OCI-LY1 (cell line): ENCODE measurements around the gene SIRT3.

Experiments used
- H2AFZ ChIP-seq: fragments of 200-600 bp; sonication (generic), shearing (Covaris generic); 2 replicates; pipeline ENCODE4 v1.6.0; 2014; ENCODE audit warnings: antibody characterized with exemption, mild to moderate bottlenecking, low read length
- H3F3A ChIP-seq: fragments of 200-600 bp; sonication (generic), shearing (Covaris generic); 2 replicates; pipeline ENCODE4 v1.6.0; 2014; ENCODE audit warnings: mild to moderate bottlenecking, antibody characterized with exemption, low read length, moderate library complexity; ENCODE audit not compliant: insufficient read depth
- H3K27ac ChIP-seq: fragments of 200-600 bp; sonication (generic); 2 replicates; pipeline ENCODE4 v1.5.1; 2014; ENCODE audit warnings: low read length, mixed run types, mild to moderate bottlenecking, low read depth; ENCODE audit not compliant: poor library complexity, severe bottlenecking
- H3K27me3 ChIP-seq: fragments of 200-600 bp; sonication (generic); 2 replicates; pipeline ENCODE4 v1.6.0; 2014; ENCODE audit warnings: antibody characterized with exemption, mild to moderate bottlenecking, low read length, moderate library complexity; ENCODE audit not compliant: insufficient read depth
- H3K36me3 ChIP-seq: fragments of 200-600 bp; sonication (generic); 2 replicates; pipeline ENCODE4 v1.6.1; 2014; ENCODE audit warnings: mild to moderate bottlenecking, antibody characterized with exemption, low read length, moderate library complexity, mixed read lengths; ENCODE audit not compliant: insufficient read depth
- H3K4me1 ChIP-seq: fragments of 200-600 bp; sonication (generic); 2 replicates; pipeline ENCODE4 v1.5.1; 2014; ENCODE audit warnings: mild to moderate bottlenecking, low read length, moderate library complexity; ENCODE audit not compliant: insufficient read depth, severe bottlenecking
- H3K4me2 ChIP-seq: fragments of 200-600 bp; sonication (generic), shearing (Covaris generic); 2 replicates; pipeline ENCODE4 v1.6.1; 2014; ENCODE audit warnings: low read length
- H3K4me3 ChIP-seq: fragments of 200-600 bp; sonication (generic); 2 replicates; pipeline ENCODE4 v1.5.1; 2014; ENCODE audit warnings: low read length, low read depth, mild to moderate bottlenecking, mixed read lengths; ENCODE audit not compliant: poor library complexity, severe bottlenecking
- H3K79me2 ChIP-seq: fragments of 200-600 bp; shearing (Covaris generic); 2 replicates; pipeline ENCODE4 v1.6.1; 2016; ENCODE audit warnings: mixed run types, low read length, mixed read lengths; ENCODE audit not compliant: insufficient read depth
- H3K9ac ChIP-seq: fragments of 200-600 bp; sonication (generic), shearing (Covaris generic); 2 replicates; pipeline ENCODE4 v1.6.1; 2014; ENCODE audit warnings: mild to moderate bottlenecking, low read length, mixed read lengths
- H3K9me2 ChIP-seq: fragments of 200-600 bp; sonication (generic), shearing (Covaris generic); 2 replicates; pipeline ENCODE4 v1.6.1; 2014; ENCODE audit warnings: low read depth, mild to moderate bottlenecking, low read length, mixed read lengths
- H3K9me3 ChIP-seq: fragments of 200-600 bp; shearing (Covaris generic); 2 replicates; pipeline ENCODE4 v1.6.1; 2014; ENCODE audit warnings: low read length, mixed read lengths
- H4K20me1 ChIP-seq: fragments of 200-600 bp; sonication (generic), shearing (Covaris generic); 2 replicates; pipeline ENCODE4 v1.6.0; 2016; ENCODE audit warnings: mild to moderate bottlenecking, low read length; ENCODE audit not compliant: insufficient read depth
- CTCF ChIP-seq: fragments of 200-600 bp; sonication (generic), shearing (Covaris generic); IDR thresholded peaks from 2 replicates; pipeline ENCODE4 v1.5.1; 2017; ENCODE audit warnings: mild to moderate bottlenecking, antibody characterized with exemption, low read length, moderate library complexity, mixed read lengths
- EZH2 ChIP-seq: fragments of 200-600 bp; sonication (generic), shearing (Covaris generic); IDR thresholded peaks from 2 replicates; pipeline ENCODE4 v1.8.0; 2017; ENCODE audit warnings: borderline replicate concordance, mixed run types, mild to moderate bottlenecking, antibody characterized with exemption, low read length, moderate library complexity, mixed read lengths

SIRT3 gene

GRCh38 chr11:271319-271715 lies 35.2 kb upstream of the SIRT3 start:
- Histone ChIP-seq H3K27ac (no peak overlapping the region), H3K9me3 (peaks cover 5% of the 10 kb centered on the region; the same call in 1 of the 2 replicates), H3K4me2 (no peak overlapping the region), H4K20me1 (no peaks in the 10 kb centered on the region), H3K9ac (no peak overlapping the region), H3K4me1 (peaks cover 41% of the 10 kb centered on the region), H3K4me3 (no peak overlapping the region), H2AFZ (no peak overlapping the region), H3K27me3 (no peaks in the 10 kb centered on the region), H3K9me2 (no peaks in the 10 kb centered on the region), H3F3A (peaks cover 5% of the 10 kb centered on the region), H3K79me2 (no peaks in the 10 kb centered on the region), H3K36me3 (no peaks in the 10 kb centered on the region)
- no peak for TF ChIP-seq EZH2
- no peak for TF ChIP-seq CTCF

GRCh38 chr11:270451-271318 lies 34.5 kb upstream of the SIRT3 start:
- Histone ChIP-seq H3K4me2 (no peak overlapping the region), H2AFZ (no peak overlapping the region), H3K27ac (peak overlapping the region; percentile 96), H3K27me3 (no peaks in the 10 kb centered on the region), H3K9ac (no peak overlapping the region), H3K36me3 (no peaks in the 10 kb centered on the region), H3K9me3 (peaks cover 3% of the 10 kb centered on the region; the same call in 1 of the 2 replicates), H3K4me1 (peaks cover 41% of the 10 kb centered on the region), H3K9me2 (no peaks in the 10 kb centered on the region), H3K79me2 (no peaks in the 10 kb centered on the region), H3F3A (peaks cover 5% of the 10 kb centered on the region), H4K20me1 (no peaks in the 10 kb centered on the region), H3K4me3 (no peak overlapping the region)
- TF ChIP-seq EZH2 (no peak), CTCF (no peak)

GRCh38 chr11:269146-269890 lies 33.2 kb upstream of the SIRT3 start:
- H3K9ac ChIP-seq = peak overlapping the region; percentile 73
- H3K27me3 ChIP-seq = no peaks in the 10 kb centered on the region
- peaks cover 5% of the 10 kb centered on the region for H3F3A ChIP-seq
- H3K27ac ChIP-seq = peak overlapping the region; percentile 96
- H3K36me3 ChIP-seq = no peaks in the 10 kb centered on the region
- H3K4me1 ChIP-seq = peaks cover 34% of the 10 kb centered on the region
- peaks cover 3% of the 10 kb centered on the region; the same call in 1 of the 2 replicates for H3K9me3 ChIP-seq
- no peak for TF ChIP-seq CTCF
- H3K4me3 ChIP-seq = peak overlapping the region; percentile 58
- no peaks in the 10 kb centered on the region for H3K79me2 ChIP-seq
- no peak overlapping the region for H2AFZ ChIP-seq
- no peaks in the 10 kb centered on the region for H4K20me1 ChIP-seq
- H3K9me2 ChIP-seq = no peaks in the 10 kb centered on the region
- peak overlapping the region; percentile 78 for H3K4me2 ChIP-seq
